Measurements from ENCODE around the gene SGCE. TPM values are rescaled to one million over a fixed set of nuclear protein-coding genes. Genes with fewer than 3 reads are reported as not detected.

The SGCE gene
- total RNA-seq, 1 experiment from 2014 or later: 49.2 TPM

- no peak for DNase-seq (ENCODE audit: low spot score)
- H3K4me3 ChIP-seq (ENCODE audit: low read depth, low read length, poor library complexity, severe bottlenecking): no peak overlapping the region
- intact Hi-C loops (cut with micrococcal nuclease; ENCODE audit: unreplicated experiment): no loop called here
- TF ChIP-seq EZH2 (IDR thresholded peaks at IDR 0.05; ENCODE audit: borderline replicate concordance, low read depth, low read length, poor library complexity, severe bottlenecking): no peak
- TF ChIP-seq CTCF (conservative IDR thresholded peaks at IDR 0.05; ENCODE audit: low read depth, low read length): no peak
- CTCF ChIA-PET: no interaction called here
- H3K27me3 ChIP-seq (replicated peaks; ENCODE audit: insufficient read depth, low read depth, low read length, poor library complexity): no peaks in the 10 kb centered on the region
- POLR2A ChIA-PET (ENCODE audit: low non-redundant PET): no interaction called here
- H3K4me1 ChIP-seq (ENCODE audit: insufficient read depth, low read length, poor library complexity, severe bottlenecking): no peaks in the 10 kb centered on the region
- H3K27ac ChIP-seq (ENCODE audit: low read depth, low read length, poor library complexity, severe bottlenecking): no peak overlapping the region
- peaks cover 4% of the 10 kb centered on the region for H3K9me3 ChIP-seq (ENCODE audit: low read depth, low read length, poor library complexity, severe bottlenecking)
- no peaks in the 10 kb centered on the region for H3K36me3 ChIP-seq (ENCODE audit: insufficient read depth, low read length, poor library complexity, severe bottlenecking)
- BruUV-seq (replicated peaks): no TSS peak
Observed at GRCh38 chr7:94579470-94579869, 76.5 kb downstream of the SGCE start.

DNA sequence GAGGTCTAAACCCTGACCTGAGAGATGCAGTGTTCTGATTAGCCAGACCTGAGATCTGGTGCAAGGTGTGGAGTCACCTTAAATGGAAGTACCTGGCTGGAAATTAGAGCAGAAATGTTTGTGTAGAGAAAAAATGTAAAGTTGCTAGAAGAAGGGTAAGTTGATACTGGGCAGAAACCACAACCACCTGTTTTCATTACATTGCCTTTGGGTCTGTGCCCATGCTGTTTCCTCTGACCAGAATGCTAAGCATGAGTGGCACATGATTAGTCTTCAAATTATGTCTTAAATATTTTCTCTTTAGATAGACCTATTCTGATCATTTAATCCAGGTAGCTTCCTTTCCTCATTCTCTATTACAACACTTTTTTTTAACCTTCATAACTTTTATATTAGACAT, 77.3 kb downstream of the SGCE start:
- H3K9me3 ChIP-seq (ENCODE audit: low read depth, low read length, poor library complexity, severe bottlenecking): peaks cover 4% of the 10 kb centered on the region
- POLR2A ChIA-PET (ENCODE audit: low non-redundant PET): no interaction called here
- no peaks in the 10 kb centered on the region for H3K4me1 ChIP-seq (ENCODE audit: insufficient read depth, low read length, poor library complexity, severe bottlenecking)
- CTCF ChIA-PET: no interaction called here
- no peak overlapping the region for H3K27ac ChIP-seq (ENCODE audit: low read depth, low read length, poor library complexity, severe bottlenecking)
- no peak for TF ChIP-seq CTCF (conservative IDR thresholded peaks at IDR 0.05; ENCODE audit: low read depth, low read length)
- no peak for TF ChIP-seq EZH2 (IDR thresholded peaks at IDR 0.05; ENCODE audit: borderline replicate concordance, low read depth, low read length, poor library complexity, severe bottlenecking)
- intact Hi-C loops (cut with micrococcal nuclease; ENCODE audit: unreplicated experiment): no loop called here
- H3K36me3 ChIP-seq (ENCODE audit: insufficient read depth, low read length, poor library complexity, severe bottlenecking): no peaks in the 10 kb centered on the region
- no peak for DNase-seq (ENCODE audit: low spot score)
- H3K4me3 ChIP-seq (ENCODE audit: low read depth, low read length, poor library complexity, severe bottlenecking): no peak overlapping the region
- no TSS peak for BruUV-seq (replicated peaks)
- no peaks in the 10 kb centered on the region for H3K27me3 ChIP-seq (replicated peaks; ENCODE audit: insufficient read depth, low read depth, low read length, poor library complexity)

DNA sequence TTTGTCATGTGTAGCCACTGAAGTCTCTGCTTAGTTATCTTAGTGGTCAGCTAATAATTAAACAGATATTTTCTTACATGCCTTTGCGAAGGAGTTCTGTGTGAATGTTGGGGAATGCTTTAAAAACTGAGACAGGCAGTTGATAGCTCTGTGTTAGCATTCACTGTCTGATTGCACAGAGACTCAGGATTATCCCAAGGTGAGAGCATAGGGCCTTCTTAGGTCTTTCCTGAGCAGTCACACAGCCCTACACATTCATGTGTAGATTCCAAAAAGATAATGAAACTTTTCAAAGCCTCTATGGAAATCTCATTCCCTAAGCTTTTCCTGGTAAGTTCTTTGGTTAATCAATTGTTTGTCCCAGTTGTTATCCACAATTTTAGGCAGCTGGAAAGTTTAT, 78.6 kb downstream of the SGCE start:
- H3K27ac ChIP-seq (ENCODE audit: low read depth, low read length, poor library complexity, severe bottlenecking): no peak overlapping the region
- TF ChIP-seq CTCF (conservative IDR thresholded peaks at IDR 0.05; ENCODE audit: low read depth, low read length) (no peak), EZH2 (IDR thresholded peaks at IDR 0.05; ENCODE audit: borderline replicate concordance, low read depth, low read length, poor library complexity, severe bottlenecking) (no peak)
- H3K4me1 ChIP-seq (ENCODE audit: insufficient read depth, low read length, poor library complexity, severe bottlenecking): no peaks in the 10 kb centered on the region
- H3K27me3 ChIP-seq (replicated peaks; ENCODE audit: insufficient read depth, low read depth, low read length, poor library complexity): no peaks in the 10 kb centered on the region
- H3K4me3 ChIP-seq (ENCODE audit: low read depth, low read length, poor library complexity, severe bottlenecking): no peak overlapping the region
- H3K36me3 ChIP-seq (ENCODE audit: insufficient read depth, low read length, poor library complexity, severe bottlenecking): no peaks in the 10 kb centered on the region
- intact Hi-C loops (cut with micrococcal nuclease; ENCODE audit: unreplicated experiment): no loop called here
- no TSS peak for BruUV-seq (replicated peaks)
- peaks cover 4% of the 10 kb centered on the region for H3K9me3 ChIP-seq (ENCODE audit: low read depth, low read length, poor library complexity, severe bottlenecking)
- ChIA-PET POLR2A (ENCODE audit: low non-redundant PET) (no interaction called here), CTCF (no interaction called here)
- DNase-seq (ENCODE audit: low spot score): no peak

Measured in A673 (cell line).